GM21528 (cell line): ENCODE measurements around the gene FRMD3.

Experiments
- ATAC-seq: cut with Tn5 transposase; IDR thresholded peaks from one replicate; pipeline ENCODE4 v1.9.1; 2021; ENCODE audit warnings: mild to moderate bottlenecking, moderate library complexity; ENCODE audit not compliant: unreplicated experiment, low FRiP score

FRMD3 gene

GRCh38 chr9:83441390-83441789 lies 96.8 kb downstream of the FRMD3 start:
- ATAC-seq = no peak

- no peak for ATAC-seq
Measured at GRCh38 chr9:83440641-83441040, 97.6 kb downstream of the FRMD3 start.

- no peak for ATAC-seq
Measured at GRCh38 chr9:83435301-83435700, 102.9 kb downstream of the FRMD3 start.

- no peak for ATAC-seq
Measured at GRCh38 chr9:83434254-83434653, 103.9 kb downstream of the FRMD3 start.

GRCh38 chr9:83433846-83434245 lies 104.4 kb downstream of the FRMD3 start:
- ATAC-seq = no peak

- no peak for ATAC-seq
Measured at GRCh38 chr9:83432877-83433550, 105.2 kb downstream of the FRMD3 start.

- ATAC-seq = no peak
Measured at GRCh38 chr9:83432104-83432627, 106.0 kb downstream of the FRMD3 start.

DNA sequence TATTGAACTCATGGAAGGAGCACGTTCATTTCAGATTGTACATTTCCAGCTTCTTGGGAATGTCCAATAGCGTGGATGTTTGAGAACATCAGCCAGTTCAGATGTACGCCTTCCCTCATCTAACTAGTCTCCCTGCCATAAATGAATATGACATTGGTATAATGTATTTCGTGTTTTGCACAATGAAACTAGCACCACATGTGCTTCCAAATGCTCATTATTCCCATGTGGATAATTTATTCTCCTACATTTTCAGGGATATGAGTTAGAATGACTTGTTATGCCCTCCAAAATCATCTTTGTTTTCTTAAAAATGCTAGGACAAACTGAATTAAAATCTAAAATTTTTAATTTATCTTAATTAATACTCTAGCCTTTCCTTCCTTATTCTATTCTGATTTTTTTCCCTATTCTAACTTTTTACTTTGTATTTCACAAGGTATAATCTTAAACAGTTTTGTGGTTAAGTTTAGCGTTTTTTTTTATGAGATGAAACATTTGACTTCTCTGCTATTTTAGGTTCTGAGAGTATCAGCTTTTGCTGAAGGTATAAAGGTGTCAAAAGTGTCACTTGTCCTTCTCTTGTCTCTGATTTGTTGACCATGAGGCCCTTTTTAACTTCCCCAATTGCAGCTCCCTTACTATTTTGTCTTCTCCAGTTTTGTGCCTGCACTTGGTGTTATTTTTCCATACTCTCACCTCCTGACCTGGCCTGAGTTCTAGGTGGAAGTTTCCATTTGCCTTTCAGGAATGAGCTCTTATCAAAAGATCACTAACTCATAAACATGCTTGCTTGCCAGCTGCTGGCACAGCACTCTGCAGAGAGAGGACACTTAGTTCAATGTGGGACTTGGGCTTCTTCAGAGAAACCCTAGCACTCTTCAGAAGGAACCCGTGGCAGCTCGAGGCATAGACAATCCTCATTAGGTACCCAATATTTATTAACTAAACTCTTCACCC lies 106.8 kb downstream of the FRMD3 start:
- ATAC-seq = no peak

DNA sequence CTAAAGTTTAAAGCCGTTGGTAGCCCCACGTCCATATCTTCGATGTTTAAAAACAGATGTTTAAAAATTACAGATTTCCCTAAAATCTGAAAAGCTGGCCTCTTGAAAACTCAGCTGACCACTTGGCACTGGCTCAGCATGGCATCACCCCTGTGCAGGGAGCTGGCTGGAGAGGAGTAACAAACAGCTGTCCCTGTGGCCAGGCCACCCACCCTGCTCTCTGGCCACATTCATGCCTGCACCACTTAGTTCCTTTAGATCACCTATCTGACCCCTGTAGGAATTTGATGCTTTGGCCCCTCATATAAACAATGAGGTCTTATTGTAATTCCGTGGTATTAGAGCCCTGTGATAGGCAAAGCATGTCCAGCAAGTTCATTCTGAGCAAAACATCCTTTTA lies 107.5 kb downstream of the FRMD3 start:
- ATAC-seq = no peak

- ATAC-seq = no peak
Measured at GRCh38 chr9:83429229-83429628, 109.0 kb downstream of the FRMD3 start.

DNA sequence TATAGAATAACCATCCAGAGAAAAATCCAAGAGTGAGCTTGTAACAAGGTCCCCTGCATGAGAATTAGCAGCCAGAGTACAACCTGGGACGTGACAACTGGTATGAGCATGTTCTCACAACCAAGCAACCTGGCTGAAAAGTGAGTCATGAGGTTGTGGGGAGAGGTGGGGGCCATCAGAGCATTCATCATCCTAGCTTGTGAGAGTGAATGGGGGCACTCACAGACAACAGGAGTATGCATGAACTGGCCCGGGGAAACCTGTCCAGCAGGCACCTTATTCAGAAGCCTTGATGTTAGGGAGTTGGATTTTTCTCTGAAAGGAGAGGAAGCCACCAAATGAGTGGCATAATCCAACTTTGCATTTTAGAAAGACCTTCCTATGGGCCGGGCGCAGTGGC lies 113.0 kb downstream of the FRMD3 start:
- ATAC-seq = no peak

- ATAC-seq = no peak
Measured at GRCh38 chr9:83424831-83425230, 113.4 kb downstream of the FRMD3 start.

- no peak for ATAC-seq
Measured at GRCh38 chr9:83423815-83424707, 114.1 kb downstream of the FRMD3 start.

GRCh38 chr9:83422527-83422926 lies 115.7 kb downstream of the FRMD3 start:
- no peak for ATAC-seq

DNA sequence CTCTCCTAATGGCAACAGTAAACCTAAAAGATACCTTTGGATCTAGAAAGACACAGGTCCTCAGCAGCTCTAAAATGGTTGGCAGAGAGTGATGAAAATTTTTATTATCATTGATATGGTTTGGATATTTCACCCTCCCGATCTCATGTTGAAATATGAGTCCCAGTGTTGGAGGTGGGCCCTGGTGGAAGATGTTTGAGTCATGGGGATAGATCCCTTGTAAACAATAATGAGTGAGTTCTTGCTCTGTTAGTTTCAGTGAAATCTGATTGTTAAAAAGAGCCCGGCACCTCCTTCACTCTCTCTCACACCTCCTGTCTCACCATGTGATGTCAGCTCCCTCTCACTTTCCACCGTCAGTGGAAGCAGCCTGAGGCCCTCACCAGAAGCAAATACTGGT lies 117.7 kb downstream of the FRMD3 start:
- no peak for ATAC-seq

- ATAC-seq = no peak
Measured at GRCh38 chr9:83419961-83420360, 118.2 kb downstream of the FRMD3 start.

DNA sequence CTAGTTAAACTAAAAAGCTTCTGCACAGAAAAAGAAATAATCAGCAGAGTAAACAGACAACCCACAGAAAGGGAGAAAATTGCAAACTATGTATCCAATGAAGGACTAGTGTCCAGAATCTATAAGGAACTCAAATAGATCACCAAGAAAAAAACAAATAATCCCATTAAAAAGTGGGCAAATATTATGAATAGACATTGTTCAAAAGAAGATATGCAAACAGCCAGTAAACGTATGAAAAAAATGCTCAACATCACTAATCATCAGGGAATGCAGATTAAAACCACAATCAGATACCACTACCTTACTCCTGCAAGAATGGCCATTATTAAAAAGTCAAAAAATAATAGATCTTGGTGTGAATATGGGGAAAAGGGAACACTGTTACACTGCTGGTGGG lies 119.9 kb downstream of the FRMD3 start:
- ATAC-seq = no peak

DNA sequence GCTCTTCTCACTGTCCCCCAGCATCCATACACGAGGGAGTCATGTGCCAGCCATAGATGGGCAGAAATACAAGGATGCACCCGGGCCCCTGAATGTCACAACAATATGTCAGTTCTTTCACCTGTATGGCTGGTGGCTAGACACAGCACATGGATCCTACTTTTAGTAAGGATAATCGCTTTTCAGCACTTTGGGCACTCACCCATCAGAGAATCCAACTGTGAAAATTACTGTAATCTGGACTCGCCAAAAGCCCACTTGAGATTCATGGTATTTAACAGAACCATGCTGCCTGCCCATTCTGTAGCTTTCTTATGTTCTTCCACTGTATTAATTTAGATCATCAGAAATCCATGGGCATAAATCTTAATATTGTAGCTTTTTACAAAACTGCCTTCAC lies 124.8 kb downstream of the FRMD3 start:
- ATAC-seq = no peak

- no peak for ATAC-seq
Measured at GRCh38 chr9:83410701-83411100, 127.5 kb downstream of the FRMD3 start.

DNA sequence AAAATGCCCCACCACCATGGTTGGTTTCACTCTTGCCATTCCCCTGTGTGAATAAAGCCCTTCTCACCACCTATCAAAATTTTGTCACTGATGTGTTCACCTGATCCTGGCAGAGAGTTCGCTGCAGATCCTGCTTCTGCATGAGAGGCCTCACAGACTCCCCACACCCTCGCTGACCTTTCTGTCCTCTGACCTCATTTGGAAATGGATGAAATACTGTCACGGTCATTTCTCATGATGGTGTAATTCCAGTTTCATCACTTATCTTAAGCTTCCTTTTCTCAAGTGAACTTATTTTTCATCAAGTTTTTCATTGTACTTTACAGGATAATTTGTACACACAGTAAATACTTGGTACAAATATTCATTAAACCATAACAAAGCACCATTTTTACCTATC lies 131.3 kb downstream of the FRMD3 start:
- ATAC-seq = no peak

DNA sequence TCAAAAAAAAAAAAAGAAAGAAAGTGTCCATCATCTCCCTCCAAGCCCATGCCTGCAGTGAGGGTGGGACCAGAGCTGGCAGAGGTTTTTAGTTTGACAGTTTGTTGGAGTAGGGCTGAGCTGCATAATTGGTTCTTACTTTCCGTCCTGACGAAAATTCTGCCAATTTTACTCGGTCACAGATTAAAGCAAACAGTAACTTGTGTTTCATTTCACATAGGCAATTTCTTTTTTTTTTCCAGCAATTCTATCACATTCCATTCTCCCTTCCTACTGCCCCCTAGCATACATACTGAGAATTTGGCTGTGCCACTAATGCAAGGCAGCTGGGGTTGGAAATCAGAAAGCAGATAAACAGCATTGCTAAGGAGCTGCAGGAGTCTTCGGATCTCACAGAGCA lies 132.4 kb downstream of the FRMD3 start:
- no peak for ATAC-seq
